ENCODE data around the gene PI4KA. TPM values are rescaled to one million over a fixed set of nuclear protein-coding genes. Genes with fewer than 3 reads are reported as not detected.

PI4KA gene
- total and polyA plus RNA-seq, 5 donors from 2014 or later, result 38.9 to 182 (median 44.5) TPM

DNA sequence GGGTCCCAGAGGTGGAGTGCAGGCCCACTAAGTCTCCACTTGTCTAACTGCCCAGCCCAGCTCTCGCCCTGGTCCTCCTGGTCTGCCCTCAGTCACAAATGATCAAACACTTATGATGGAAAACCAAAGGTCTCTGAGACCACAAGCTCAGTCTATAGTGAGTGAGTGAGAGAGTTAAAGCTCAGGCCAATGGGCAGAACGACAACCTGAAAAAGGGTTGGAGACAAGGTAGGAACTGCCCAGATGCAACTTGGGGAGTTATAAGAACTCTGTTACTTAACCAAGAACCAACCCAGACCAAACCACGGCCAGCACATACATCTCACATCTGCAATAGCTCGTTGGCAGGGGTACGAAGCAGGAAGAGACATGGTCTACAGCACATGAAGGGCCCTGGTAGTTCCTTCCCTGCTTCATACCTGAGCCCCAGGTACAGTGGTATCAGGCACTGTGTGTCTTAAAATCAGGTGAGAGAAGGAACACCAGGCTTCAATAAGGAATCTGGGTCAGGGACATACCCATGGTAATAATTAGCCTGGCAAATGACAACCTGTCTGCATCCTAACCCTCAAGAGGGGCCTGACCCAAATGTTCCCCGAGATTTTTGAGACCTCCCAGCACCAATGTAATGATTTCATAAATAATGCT is 48.9 kb downstream of the PI4KA start:
- H3K27ac ChIP-seq (ENCODE audit: insufficient read depth, low read length, poor library complexity, severe bottlenecking), result no peak overlapping the region
- no peak for ATAC-seq (ENCODE audit: low read depth in 2 of 2)
- no peak overlapping the region for H3K4me3 ChIP-seq (ENCODE audit: low read depth, low read length)
- no peaks in the 10 kb centered on the region for H3K9me3 ChIP-seq (ENCODE audit: control insufficient read depth in 2 of 2, low read length in 2 of 2)
- no peak overlapping the region for H3K27ac Mint-ChIP-seq
- H3K27me3 Mint-ChIP-seq, result no peaks in the 10 kb centered on the region
- H3K9me3 Mint-ChIP-seq, result no peaks in the 10 kb centered on the region
- no peak overlapping the region for H3K4me3 Mint-ChIP-seq
- peaks cover 77% of the 10 kb centered on the region for H3K36me3 ChIP-seq (ENCODE audit: control insufficient read depth, insufficient read depth, low read length)
- H3K27me3 ChIP-seq (ENCODE audit: control insufficient read depth, insufficient read depth, low read length), result no peaks in the 10 kb centered on the region
- no peaks in the 10 kb centered on the region for H3K4me1 ChIP-seq (ENCODE audit: control insufficient read depth, insufficient read depth, low read length, poor library complexity, severe bottlenecking)
- H3K36me3 Mint-ChIP-seq, result peaks cover 54% of the 10 kb centered on the region
- DNase-seq, result no peak
- H3K4me1 Mint-ChIP-seq, result peaks cover 0 to 2% (median 0%) of the 10 kb centered on the region in 4 donors

- DNase-seq (no peak), ATAC-seq (ENCODE audit: low read depth in 2 of 2) (no peak)
- Histone ChIP-seq H3K27me3 (ENCODE audit: control insufficient read depth, insufficient read depth, low read length) (no peaks in the 10 kb centered on the region), H3K36me3 (ENCODE audit: control insufficient read depth, insufficient read depth, low read length) (peaks cover 79% of the 10 kb centered on the region), H3K9me3 (ENCODE audit: control insufficient read depth in 2 of 2, low read length in 2 of 2) (no peaks in the 10 kb centered on the region), H3K4me1 (ENCODE audit: control insufficient read depth, insufficient read depth, low read length, poor library complexity, severe bottlenecking) (no peaks in the 10 kb centered on the region), H3K27ac (ENCODE audit: insufficient read depth, low read length, poor library complexity, severe bottlenecking) (no peak overlapping the region), H3K4me3 (ENCODE audit: low read depth, low read length) (no peak overlapping the region)
- Mint-ChIP-seq H3K36me3 (peaks cover 62% of the 10 kb centered on the region), H3K4me3 (no peak overlapping the region), H3K4me1 (peaks cover 0 to 2% (median 0%) of the 10 kb centered on the region in 4 donors), H3K9me3 (no peaks in the 10 kb centered on the region), H3K27me3 (no peaks in the 10 kb centered on the region), H3K27ac (peak overlapping the region in 1 of 3 donors; percentile 34)
Observed at GRCh38 chr22:20808844-20809243, 49.8 kb downstream of the PI4KA start.

DNA sequence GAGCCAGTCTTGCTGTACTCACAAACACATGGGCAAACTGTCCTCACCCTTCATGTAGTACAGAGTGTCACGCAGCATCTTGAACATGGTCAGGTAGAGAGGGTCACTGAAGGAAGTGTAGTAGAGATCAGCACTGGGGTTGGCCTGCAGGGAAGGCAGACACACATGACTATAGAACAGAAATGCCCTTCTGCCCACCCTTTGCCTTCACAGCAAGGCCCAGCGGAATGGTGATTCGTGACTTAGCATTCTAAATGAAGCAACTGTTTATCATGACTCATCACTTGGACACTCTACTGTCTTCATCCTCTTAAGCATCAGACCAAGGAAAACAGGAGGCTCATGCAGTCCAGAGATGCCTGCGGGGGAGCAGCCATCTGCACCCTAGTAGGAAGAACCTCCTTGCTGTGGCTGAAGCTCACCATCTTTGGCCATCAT is 51.3 kb downstream of the PI4KA start:
- H3K4me1 ChIP-seq (ENCODE audit: control insufficient read depth, insufficient read depth, low read length, poor library complexity, severe bottlenecking), result no peaks in the 10 kb centered on the region
- no peaks in the 10 kb centered on the region for H3K27me3 ChIP-seq (ENCODE audit: control insufficient read depth, insufficient read depth, low read length)
- no peak overlapping the region for H3K4me3 ChIP-seq (ENCODE audit: low read depth, low read length)
- Mint-ChIP-seq H3K36me3 (peaks cover 63% of the 10 kb centered on the region), H3K27me3 (no peaks in the 10 kb centered on the region), H3K4me1 (peaks cover 0 to 2% (median 0%) of the 10 kb centered on the region in 4 donors), H3K27ac (peak overlapping the region in 2 of 3 donors; percentile 17 to 67), H3K9me3 (no peaks in the 10 kb centered on the region), H3K4me3 (no peak overlapping the region)
- H3K9me3 ChIP-seq (ENCODE audit: control insufficient read depth in 2 of 2, low read length in 2 of 2), result no peaks in the 10 kb centered on the region
- no peak for DNase-seq
- no peak overlapping the region for H3K27ac ChIP-seq (ENCODE audit: insufficient read depth, low read length, poor library complexity, severe bottlenecking)
- peaks cover 80% of the 10 kb centered on the region for H3K36me3 ChIP-seq (ENCODE audit: control insufficient read depth, insufficient read depth, low read length)
- no peak for ATAC-seq (ENCODE audit: low read depth in 2 of 2)

DNA sequence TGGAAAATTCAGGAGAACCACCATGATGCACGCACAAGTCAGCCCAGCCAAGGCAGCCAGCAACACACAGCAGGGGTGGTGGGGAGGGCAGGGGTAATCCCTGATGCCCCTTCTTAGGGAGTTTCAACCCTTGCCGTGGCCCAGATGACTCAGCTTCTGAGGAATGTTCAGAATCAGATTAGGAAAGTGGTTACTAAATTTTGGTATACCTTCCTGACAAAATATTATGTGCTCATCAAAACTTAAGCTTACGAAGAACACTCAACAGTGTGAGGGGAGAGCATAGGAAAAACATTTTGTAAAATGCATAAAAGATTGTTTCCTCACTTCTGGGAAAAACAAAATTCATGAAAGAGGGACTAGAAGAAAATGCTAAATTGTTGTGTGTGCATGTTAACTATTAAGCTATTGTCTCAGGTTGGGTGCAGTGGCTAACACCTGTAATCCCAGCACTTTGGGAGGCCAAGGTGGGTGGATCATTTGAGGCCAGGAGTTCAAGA is 52.6 kb downstream of the PI4KA start:
- no peak overlapping the region for H3K27ac ChIP-seq (ENCODE audit: insufficient read depth, low read length, poor library complexity, severe bottlenecking)
- H3K36me3 ChIP-seq (ENCODE audit: control insufficient read depth, insufficient read depth, low read length), result peaks cover 85% of the 10 kb centered on the region
- no peaks in the 10 kb centered on the region for H3K4me1 ChIP-seq (ENCODE audit: control insufficient read depth, insufficient read depth, low read length, poor library complexity, severe bottlenecking)
- H3K27me3 ChIP-seq (ENCODE audit: control insufficient read depth, insufficient read depth, low read length), result no peaks in the 10 kb centered on the region
- no peak overlapping the region for H3K4me3 ChIP-seq (ENCODE audit: low read depth, low read length)
- no peaks in the 10 kb centered on the region for H3K4me1 Mint-ChIP-seq
- ATAC-seq (ENCODE audit: low read depth in 2 of 2) (no peak), DNase-seq (no peak)
- no peaks in the 10 kb centered on the region for H3K9me3 Mint-ChIP-seq
- H3K27ac Mint-ChIP-seq, result peak overlapping the region in 1 of 3 donors; percentile 89
- H3K27me3 Mint-ChIP-seq, result no peaks in the 10 kb centered on the region
- peaks cover 59% of the 10 kb centered on the region for H3K36me3 Mint-ChIP-seq
- no peak overlapping the region for H3K4me3 Mint-ChIP-seq
- H3K9me3 ChIP-seq (ENCODE audit: control insufficient read depth in 2 of 2, low read length in 2 of 2), result no peaks in the 10 kb centered on the region

GRCh38 chr22:20804650-20805049 is 54.0 kb downstream of the PI4KA start:
- ATAC-seq (ENCODE audit: low read depth in 2 of 2) (no peak), DNase-seq (no peak)
- peak overlapping the region in 1 of 3 donors; percentile 12 for H3K27ac Mint-ChIP-seq
- H3K27me3 ChIP-seq (ENCODE audit: control insufficient read depth, insufficient read depth, low read length), result no peaks in the 10 kb centered on the region
- no peaks in the 10 kb centered on the region for H3K27me3 Mint-ChIP-seq
- peaks cover 57% of the 10 kb centered on the region for H3K36me3 Mint-ChIP-seq
- no peak overlapping the region for H3K4me3 Mint-ChIP-seq
- no peaks in the 10 kb centered on the region for H3K4me1 Mint-ChIP-seq
- no peaks in the 10 kb centered on the region for H3K9me3 Mint-ChIP-seq
- H3K9me3 ChIP-seq (ENCODE audit: control insufficient read depth in 2 of 2, low read length in 2 of 2), result no peaks in the 10 kb centered on the region
- no peaks in the 10 kb centered on the region for H3K4me1 ChIP-seq (ENCODE audit: control insufficient read depth, insufficient read depth, low read length, poor library complexity, severe bottlenecking)
- H3K36me3 ChIP-seq (ENCODE audit: control insufficient read depth, insufficient read depth, low read length), result peaks cover 83% of the 10 kb centered on the region
- no peak overlapping the region for H3K4me3 ChIP-seq (ENCODE audit: low read depth, low read length)
- no peak overlapping the region for H3K27ac ChIP-seq (ENCODE audit: insufficient read depth, low read length, poor library complexity, severe bottlenecking)

DNA sequence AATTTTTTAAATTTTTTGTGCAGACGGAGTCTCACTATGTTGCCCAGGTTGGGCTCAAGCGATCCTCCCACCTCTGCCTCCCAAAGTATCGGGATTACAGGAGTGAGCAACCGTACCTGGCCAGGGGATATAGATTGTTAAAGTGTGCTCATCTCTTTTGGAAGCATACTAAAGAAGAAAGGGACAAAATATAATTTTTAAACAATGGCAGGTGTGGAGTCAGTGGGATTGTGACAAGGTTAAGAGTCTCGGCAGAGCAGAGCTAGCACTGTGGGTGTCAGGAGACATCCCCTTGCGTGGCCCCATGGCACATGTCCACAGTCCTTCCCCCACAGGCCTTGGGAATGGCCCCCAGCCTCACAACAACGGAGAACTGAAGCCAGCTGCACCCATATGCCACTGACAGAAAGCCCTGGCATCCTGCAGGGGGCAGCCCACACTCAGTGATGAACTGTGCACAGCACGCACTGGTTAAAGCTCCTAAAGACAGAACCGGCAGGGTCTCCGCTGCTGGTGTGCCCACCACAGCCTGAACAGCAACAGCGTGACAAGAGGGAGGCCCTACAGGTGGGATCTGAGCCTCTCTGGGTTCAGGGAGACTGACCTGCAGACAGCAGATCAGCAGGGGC is 54.8 kb downstream of the PI4KA start:
- DNase-seq, result peak in 2 of 3 donors; percentile 18 to 41
- no peak overlapping the region for H3K4me3 Mint-ChIP-seq
- Histone ChIP-seq H3K27ac (ENCODE audit: insufficient read depth, low read length, poor library complexity, severe bottlenecking) (no peak overlapping the region), H3K9me3 (ENCODE audit: control insufficient read depth in 2 of 2, low read length in 2 of 2) (no peaks in the 10 kb centered on the region), H3K27me3 (ENCODE audit: control insufficient read depth, insufficient read depth, low read length) (no peaks in the 10 kb centered on the region), H3K36me3 (ENCODE audit: control insufficient read depth, insufficient read depth, low read length) (peaks cover 83% of the 10 kb centered on the region), H3K4me1 (ENCODE audit: control insufficient read depth, insufficient read depth, low read length, poor library complexity, severe bottlenecking) (no peaks in the 10 kb centered on the region), H3K4me3 (ENCODE audit: low read depth, low read length) (no peak overlapping the region)
- H3K27me3 Mint-ChIP-seq, result no peaks in the 10 kb centered on the region
- H3K4me1 Mint-ChIP-seq, result no peaks in the 10 kb centered on the region
- H3K36me3 Mint-ChIP-seq, result peaks cover 60% of the 10 kb centered on the region
- H3K27ac Mint-ChIP-seq, result no peak overlapping the region
- no peak for ATAC-seq (ENCODE audit: low read depth in 2 of 2)
- no peaks in the 10 kb centered on the region for H3K9me3 Mint-ChIP-seq

DNA sequence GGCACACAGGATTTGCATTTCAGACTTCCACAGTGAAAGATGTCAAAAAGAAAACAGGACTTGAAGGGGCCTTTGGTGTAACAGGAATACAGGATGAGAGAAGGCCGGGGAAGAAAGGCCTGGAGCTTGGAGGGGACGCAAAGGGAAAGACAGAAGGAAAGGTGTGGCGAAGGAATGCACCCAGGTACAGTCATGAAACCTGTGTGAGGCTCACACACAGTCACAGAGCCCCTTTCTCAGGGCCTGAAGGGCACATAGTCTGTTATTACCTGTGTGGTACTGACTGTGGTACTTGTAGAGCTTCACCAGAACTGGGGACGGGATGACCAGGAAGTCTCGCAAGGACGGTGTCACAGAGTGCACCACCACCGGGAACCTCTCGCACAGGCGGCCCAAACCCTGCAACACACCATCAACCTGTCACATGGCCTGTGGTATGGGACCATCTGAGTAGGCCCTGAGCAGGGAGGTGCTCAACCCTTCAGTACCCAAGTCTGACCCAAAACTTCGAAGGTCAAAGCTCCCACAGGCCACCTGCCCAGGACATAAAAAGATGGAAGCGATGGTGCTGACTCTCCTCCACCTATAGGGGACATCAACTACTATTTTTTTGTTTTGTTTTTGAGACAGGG is 55.6 kb downstream of the PI4KA start:
- H3K27ac Mint-ChIP-seq, result no peak overlapping the region
- no peak for DNase-seq
- no peaks in the 10 kb centered on the region for H3K27me3 Mint-ChIP-seq
- H3K27me3 ChIP-seq (ENCODE audit: control insufficient read depth, insufficient read depth, low read length), result no peaks in the 10 kb centered on the region
- H3K36me3 ChIP-seq (ENCODE audit: control insufficient read depth, insufficient read depth, low read length), result peaks cover 89% of the 10 kb centered on the region
- no peaks in the 10 kb centered on the region for H3K9me3 ChIP-seq (ENCODE audit: control insufficient read depth in 2 of 2, low read length in 2 of 2)
- no peaks in the 10 kb centered on the region for H3K4me1 Mint-ChIP-seq
- no peak overlapping the region for H3K4me3 Mint-ChIP-seq
- no peaks in the 10 kb centered on the region for H3K9me3 Mint-ChIP-seq
- ATAC-seq (ENCODE audit: low read depth in 2 of 2), result no peak
- H3K4me3 ChIP-seq (ENCODE audit: low read depth, low read length), result no peak overlapping the region
- peaks cover 65% of the 10 kb centered on the region for H3K36me3 Mint-ChIP-seq
- H3K4me1 ChIP-seq (ENCODE audit: control insufficient read depth, insufficient read depth, low read length, poor library complexity, severe bottlenecking), result no peaks in the 10 kb centered on the region
- H3K27ac ChIP-seq (ENCODE audit: insufficient read depth, low read length, poor library complexity, severe bottlenecking), result no peak overlapping the region
